ENCODE measurements around the gene ST8SIA4.

ST8SIA4 gene

DNA sequence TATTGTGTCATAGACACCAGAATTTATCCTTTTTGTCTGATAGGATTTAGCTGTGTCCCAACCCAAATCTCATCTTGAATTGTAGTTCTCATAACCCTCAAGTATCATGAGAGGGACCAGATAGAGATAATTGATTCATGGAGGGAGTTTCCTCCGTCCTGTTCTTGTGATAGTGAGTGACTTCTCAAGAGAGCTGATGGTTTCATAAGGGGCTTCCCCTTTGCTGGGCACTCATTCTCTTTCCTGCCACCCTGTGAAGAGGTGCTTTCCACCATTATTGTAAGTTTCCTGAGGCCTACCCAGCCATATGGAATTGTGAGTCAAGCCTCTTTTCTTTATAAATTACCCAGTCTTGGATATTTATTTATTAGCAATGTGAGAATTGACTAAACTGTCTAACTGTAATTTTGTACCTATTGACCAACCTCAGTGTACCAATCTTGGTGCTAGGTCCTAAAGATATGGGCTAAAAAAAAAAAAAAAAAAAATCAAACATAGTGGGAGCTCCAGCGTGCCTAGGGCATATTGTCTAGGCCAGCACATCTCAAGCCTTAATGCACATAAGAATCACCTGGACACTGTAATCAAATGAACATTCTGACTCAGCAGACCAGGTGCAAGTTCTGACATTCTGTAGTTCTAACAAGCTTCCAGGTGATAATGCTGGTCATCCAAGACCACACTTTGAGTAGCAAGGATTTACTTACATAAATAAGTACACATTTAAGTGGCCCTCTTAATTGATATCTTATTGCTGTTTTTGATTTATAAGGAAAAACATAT lies 30.5 kb downstream of the ST8SIA4 start:
- no peak for DNase-seq (ENCODE audit: low read depth)

GRCh38 chr5:100867039-100867562 lies 36.0 kb downstream of the ST8SIA4 start:
- DNase-seq (ENCODE audit: low read depth), result no peak

GRCh38 chr5:100864931-100865330 lies 38.2 kb downstream of the ST8SIA4 start:
- no peak for DNase-seq (ENCODE audit: low read depth)

- DNase-seq (ENCODE audit: low read depth), result no peak
These were observed 39.3 kb downstream of the ST8SIA4 start for GRCh38 chr5:100863739-100864138.

DNA sequence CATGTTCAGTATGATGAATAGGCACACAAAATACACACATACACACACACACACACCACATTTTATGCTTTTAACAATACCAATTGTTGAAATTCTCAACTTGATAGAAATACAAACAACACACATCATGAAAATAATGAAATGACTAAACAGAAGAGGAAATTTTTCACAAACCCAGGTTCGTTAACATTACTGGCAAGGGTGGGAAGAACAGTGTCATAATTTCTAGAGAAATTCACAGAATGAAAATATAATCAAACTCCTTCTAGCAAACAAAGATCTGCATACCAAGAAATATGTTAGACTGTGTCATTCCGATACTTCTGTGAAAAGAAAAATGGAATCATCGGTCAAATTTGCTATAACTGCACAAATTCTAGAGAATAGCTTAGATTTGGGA lies 41.9 kb downstream of the ST8SIA4 start:
- DNase-seq (ENCODE audit: low read depth), result no peak

DNA sequence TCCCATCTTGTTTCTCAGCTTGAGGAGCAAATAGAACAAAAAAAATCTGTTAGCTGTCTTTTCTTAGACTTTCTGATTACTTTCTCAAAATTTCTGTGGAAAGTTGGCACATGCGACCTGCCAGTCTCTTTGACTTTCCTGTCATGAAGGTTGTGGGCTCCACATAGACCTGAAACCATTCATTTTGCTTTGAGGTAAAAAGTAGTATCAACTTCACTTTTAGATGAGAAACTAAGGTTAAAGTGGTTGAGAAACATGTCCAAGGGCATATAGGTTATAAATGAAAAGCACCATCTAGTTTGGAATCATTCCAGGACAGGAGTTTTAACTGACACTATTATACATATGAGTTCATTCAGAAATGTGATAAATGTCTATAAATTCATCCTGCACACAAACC lies 42.7 kb downstream of the ST8SIA4 start:
- DNase-seq (ENCODE audit: low read depth), result no peak

- DNase-seq (ENCODE audit: low read depth), result no peak
These were observed 44.0 kb downstream of the ST8SIA4 start for GRCh38 chr5:100858987-100859545.

DNA sequence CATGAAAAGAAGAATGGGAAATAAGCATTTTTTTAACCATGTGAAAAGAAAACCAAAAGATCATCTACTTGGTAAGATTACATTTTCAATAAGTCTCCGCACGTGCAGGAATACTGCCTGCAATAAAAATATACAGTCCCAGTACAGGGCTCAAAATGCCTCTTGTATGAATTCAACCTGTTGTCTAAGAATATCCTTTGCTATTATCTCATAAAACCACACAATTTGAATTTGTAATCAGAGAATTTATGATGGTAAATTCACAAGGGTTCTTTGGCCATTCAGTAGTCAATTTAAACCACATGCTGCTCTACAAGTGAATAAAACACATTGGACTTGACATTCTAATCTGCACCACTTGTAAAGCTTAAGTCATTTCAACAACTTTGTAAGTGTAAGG lies 46.6 kb downstream of the ST8SIA4 start:
- no peak for DNase-seq (ENCODE audit: low read depth)

DNA sequence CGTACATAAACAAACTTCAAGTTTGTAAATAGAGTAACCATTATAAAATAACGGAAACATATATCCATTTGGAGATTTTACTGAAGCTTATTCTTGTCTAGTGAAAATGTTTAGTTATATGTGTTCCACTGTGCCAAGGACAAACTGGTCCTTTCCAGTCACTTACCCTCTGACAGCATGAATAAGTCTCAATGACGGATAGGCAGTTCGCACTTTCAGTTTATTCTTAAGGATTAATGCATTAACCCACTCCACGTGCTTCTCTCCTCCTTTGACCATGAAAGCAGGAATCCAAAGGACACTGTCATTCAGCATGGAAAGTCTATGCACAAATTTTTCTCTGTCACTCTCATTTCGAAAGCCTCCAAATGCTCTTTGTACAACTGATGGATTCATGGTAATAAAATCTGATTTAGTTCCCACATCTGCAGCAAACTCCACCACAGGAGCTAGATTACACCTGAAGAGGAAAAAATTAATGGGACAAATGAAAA lies 47.1 kb downstream of the ST8SIA4 start:
- DNase-seq (ENCODE audit: low read depth), result no peak

DNA sequence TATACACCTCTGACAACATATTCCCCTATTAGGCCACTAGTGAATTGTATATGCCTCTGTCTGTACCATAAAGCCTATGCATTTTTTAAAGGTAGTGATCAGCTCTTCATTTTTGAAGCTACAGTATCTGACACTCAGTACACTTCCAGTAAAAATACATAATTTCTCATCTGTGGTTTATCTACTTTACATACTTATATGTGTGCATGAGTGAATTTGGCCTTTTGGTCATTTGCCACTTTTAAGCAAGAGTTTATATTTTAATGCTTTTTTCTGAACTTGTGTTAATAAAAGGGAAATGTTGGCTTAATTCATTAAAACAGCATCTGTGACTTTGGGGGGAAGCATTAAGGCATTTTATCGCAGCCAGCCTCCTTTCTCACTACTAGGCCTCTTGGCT lies 47.8 kb downstream of the ST8SIA4 start:
- DNase-seq (ENCODE audit: low read depth), result no peak

GRCh38 chr5:100854591-100854990 lies 48.5 kb downstream of the ST8SIA4 start:
- DNase-seq (ENCODE audit: low read depth), result no peak

- DNase-seq (ENCODE audit: low read depth), result no peak
These were observed 49.5 kb downstream of the ST8SIA4 start for GRCh38 chr5:100853582-100853981.

DNA sequence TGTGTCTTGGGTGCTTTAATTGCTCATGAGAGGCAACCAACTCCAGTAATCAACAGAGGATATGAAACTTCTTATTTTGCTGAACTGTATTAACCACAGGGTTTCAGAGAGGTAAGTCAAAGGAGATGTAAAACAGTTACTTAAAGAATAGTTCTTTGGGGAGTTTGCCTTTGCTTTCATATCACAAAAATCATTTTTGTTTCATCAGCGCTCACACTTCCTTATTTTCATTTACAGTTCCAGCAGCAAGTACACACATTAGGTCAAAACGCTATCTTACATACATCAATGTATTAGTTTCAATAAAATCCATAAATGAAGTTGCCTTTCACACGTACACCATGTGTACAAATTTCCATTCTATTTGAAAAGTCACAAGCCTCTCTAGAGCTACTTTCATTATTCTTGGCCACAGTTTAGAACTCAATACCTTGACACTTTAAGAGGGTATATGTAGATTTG lies 50.1 kb downstream of the ST8SIA4 start:
- DNase-seq (ENCODE audit: low read depth), result no peak

GRCh38 chr5:100852051-100852450 lies 51.0 kb downstream of the ST8SIA4 start:
- DNase-seq (ENCODE audit: low read depth), result no peak

DNA sequence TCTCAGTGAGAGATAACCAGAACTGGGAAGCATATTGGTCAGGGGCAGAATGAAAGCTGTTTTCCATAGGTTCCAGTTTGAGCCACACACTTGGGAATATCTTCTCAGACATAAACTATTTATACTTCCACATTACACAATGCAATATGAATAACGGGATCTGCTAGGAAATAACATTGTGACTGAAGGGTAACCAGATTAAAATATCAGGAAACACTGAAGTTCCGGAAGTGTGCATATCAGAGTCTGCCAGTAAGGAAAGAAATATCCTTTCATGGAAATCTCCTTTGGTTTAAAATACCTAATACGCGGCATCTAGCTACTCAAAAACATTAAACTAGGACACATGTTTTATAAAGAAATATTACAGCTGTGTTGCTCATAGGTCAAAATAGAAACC lies 56.3 kb downstream of the ST8SIA4 start:
- DNase-seq (ENCODE audit: low read depth), result no peak

DNA sequence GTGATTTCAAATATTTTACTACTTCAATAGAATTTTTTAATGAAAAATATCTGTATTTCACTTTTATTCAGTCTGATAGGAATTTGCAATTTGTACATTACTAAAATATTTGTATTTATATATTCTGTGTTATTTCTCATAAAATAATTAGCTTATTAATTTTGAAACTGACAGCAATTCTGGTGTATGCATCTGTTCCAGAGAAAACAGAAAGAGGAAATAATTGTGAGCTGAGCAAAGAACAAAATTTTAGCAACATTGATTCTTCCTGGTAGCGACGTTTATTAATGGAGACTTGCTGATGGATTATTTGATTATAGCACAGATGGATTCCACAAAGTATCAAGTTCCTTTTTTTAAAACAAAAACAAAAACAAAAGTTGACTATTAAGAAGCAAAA lies 61.0 kb downstream of the ST8SIA4 start:
- DNase-seq (ENCODE audit: low read depth), result no peak

GRCh38 chr5:100841358-100842076 lies 61.6 kb downstream of the ST8SIA4 start:
- no peak for DNase-seq (ENCODE audit: low read depth)

GRCh38 chr5:100840789-100841188 lies 62.3 kb downstream of the ST8SIA4 start:
- no peak for DNase-seq (ENCODE audit: low read depth)

DNA sequence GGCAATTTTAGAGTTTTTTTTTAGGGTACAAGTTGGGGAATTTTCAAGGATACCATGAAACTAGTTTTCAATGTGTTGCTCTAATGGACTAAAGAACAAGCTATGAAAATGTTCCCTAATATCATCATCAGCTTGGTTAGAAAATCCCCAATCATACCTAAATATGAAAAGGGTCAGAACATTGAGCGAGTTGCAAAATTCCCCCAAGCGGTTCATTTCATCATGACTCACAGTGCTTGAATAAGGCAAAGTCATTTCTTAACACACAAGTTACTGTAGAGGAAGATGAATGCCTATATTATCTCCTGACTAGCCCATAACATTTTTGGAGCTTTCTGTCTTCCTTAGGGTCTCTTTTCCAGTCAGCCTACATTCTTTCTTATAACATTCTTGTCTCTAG lies 62.7 kb downstream of the ST8SIA4 start:
- no peak for DNase-seq (ENCODE audit: low read depth)

DNA sequence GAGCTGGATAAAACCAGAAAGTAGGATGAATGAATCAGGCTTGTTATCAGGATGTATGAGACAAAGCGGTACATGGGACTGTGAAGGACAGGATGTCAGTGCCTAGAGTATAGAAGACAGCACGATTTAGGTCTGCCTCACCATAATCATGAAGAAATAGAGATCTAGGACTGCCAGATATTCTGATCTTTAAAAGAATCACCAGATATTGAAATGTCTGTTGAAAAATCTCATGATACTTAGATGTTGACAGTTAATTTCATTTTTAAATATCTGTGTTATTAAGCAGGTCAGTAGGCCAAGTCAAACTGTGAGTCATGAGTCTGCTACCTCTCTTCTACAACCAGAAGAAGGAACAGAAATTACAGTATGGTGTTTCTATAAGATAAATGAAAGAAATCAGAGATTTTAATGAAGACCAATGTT lies 65.0 kb downstream of the ST8SIA4 start:
- DNase-seq (ENCODE audit: low read depth), result no peak

- DNase-seq (ENCODE audit: low read depth), result no peak
These were observed 68.6 kb downstream of the ST8SIA4 start for GRCh38 chr5:100834519-100834918.
